H9 (cell line): ENCODE results near the gene CDH15. TPM values are rescaled to one million over a fixed set of nuclear protein-coding genes. Genes with fewer than 3 reads are reported as not detected.

Experiments used
- DNase-seq: peaks from one replicate; pipeline ENCODE4 v3.0.0-alpha.2; 2017
- H2AFZ ChIP-seq: one replicate; pipeline ENCODE4 v1.6.1; 2013; ENCODE audit warnings: mild to moderate bottlenecking, low read length, control low read depth, moderate library complexity
- H2AK5ac ChIP-seq: 2 replicates; pipeline ENCODE4 v1.6.1; 2013; ENCODE audit warnings: low read length, control low read depth, mixed read lengths; ENCODE audit not compliant: insufficient read length
- H2BK120ac ChIP-seq: one replicate; pipeline ENCODE4 v1.6.1; 2013; ENCODE audit warnings: low read depth, mild to moderate bottlenecking, low read length, control low read depth, inconsistent platforms; ENCODE audit not compliant: poor library complexity, severe bottlenecking
- H2BK12ac ChIP-seq: 2 replicates; pipeline ENCODE4 v1.6.1; 2013; ENCODE audit warnings: low read length, control low read depth, mixed read lengths, low read depth; ENCODE audit not compliant: insufficient read length
- H2BK15ac ChIP-seq: 2 replicates; pipeline ENCODE4 v1.6.1; 2013; ENCODE audit warnings: low read depth, low read length, control low read depth
- H2BK20ac ChIP-seq: one replicate; pipeline ENCODE4 v1.6.1; 2013; ENCODE audit warnings: low read depth, mild to moderate bottlenecking, low read length, control low read depth, inconsistent platforms; ENCODE audit not compliant: poor library complexity, severe bottlenecking
- H2BK5ac ChIP-seq: 2 replicates; pipeline ENCODE4 v1.6.1; 2013; ENCODE audit warnings: low read length, control low read depth, mixed read lengths; ENCODE audit not compliant: insufficient read length
- H3K14ac ChIP-seq: 2 replicates; pipeline ENCODE4 v1.6.1; 2013; ENCODE audit warnings: low read length, control low read depth; ENCODE audit not compliant: insufficient read depth
- H3K18ac ChIP-seq: 2 replicates; pipeline ENCODE4 v1.6.1; 2013; ENCODE audit warnings: low read depth, mild to moderate bottlenecking, mixed read lengths, low read length, control low read depth; ENCODE audit not compliant: insufficient read length
- H3K23ac ChIP-seq: 2 replicates; pipeline ENCODE4 v1.6.1; 2013; ENCODE audit warnings: low read length, control low read depth, mixed read lengths, low read depth; ENCODE audit not compliant: insufficient read length
- H3K23me2 ChIP-seq: 2 replicates; pipeline ENCODE4 v1.6.1; 2013; ENCODE audit warnings: low read depth, mild to moderate bottlenecking, mixed read lengths, low read length, control low read depth; ENCODE audit not compliant: insufficient read length, poor library complexity, severe bottlenecking
- H3K27ac ChIP-seq: 2 replicates; pipeline ENCODE4 v1.5.1; 2013; ENCODE audit warnings: low read length, control low read depth, mixed read lengths, low read depth; ENCODE audit not compliant: insufficient read length
- H3K27me3 ChIP-seq: 2 replicates; pipeline ENCODE4 v1.6.1; 2013; ENCODE audit warnings: low read length, control low read depth, inconsistent platforms; ENCODE audit not compliant: insufficient read depth
- H3K4ac ChIP-seq: 2 replicates; pipeline ENCODE4 v1.6.1; 2013; ENCODE audit warnings: low read depth, mild to moderate bottlenecking, control low read depth, inconsistent platforms, low read length, moderate library complexity
- H3K4me1 ChIP-seq: 2 replicates; pipeline ENCODE4 v1.6.1; 2013; ENCODE audit warnings: low read length, control low read depth, inconsistent platforms; ENCODE audit not compliant: insufficient read depth
- H3K4me2 ChIP-seq: 2 replicates; pipeline ENCODE4 v1.6.1; 2013; ENCODE audit warnings: low read length, control low read depth, mixed read lengths; ENCODE audit not compliant: insufficient read length, insufficient read depth
- H3K56ac ChIP-seq: 2 replicates; pipeline ENCODE4 v1.6.1; 2013; ENCODE audit warnings: low read depth, mild to moderate bottlenecking, mixed read lengths, low read length, control low read depth; ENCODE audit not compliant: insufficient read length
- H3K79me1 ChIP-seq: 2 replicates; pipeline ENCODE4 v1.6.1; 2013; ENCODE audit warnings: low read depth, mild to moderate bottlenecking, moderate library complexity, low read length, control low read depth, inconsistent platforms; ENCODE audit not compliant: insufficient read depth, poor library complexity, severe bottlenecking
- H3K79me2 ChIP-seq: 2 replicates; pipeline ENCODE4 v1.6.1; 2013; ENCODE audit warnings: low read length, control low read depth, inconsistent platforms; ENCODE audit not compliant: insufficient read depth
- H3K9ac ChIP-seq: 2 replicates; pipeline ENCODE4 v1.6.1; 2013; ENCODE audit warnings: low read length, control low read depth, mixed read lengths; ENCODE audit not compliant: insufficient read length; ENCODE audit errors: extremely low read depth
- H3K9me3 ChIP-seq: one replicate; pipeline ENCODE4 v1.6.1; 2013; ENCODE audit warnings: low read depth, low read length, inconsistent platforms; ENCODE audit not compliant: control insufficient read depth
- H3T11ph ChIP-seq: one replicate; pipeline ENCODE4 v1.6.1; 2013; ENCODE audit warnings: mild to moderate bottlenecking, low read length, control low read depth, inconsistent platforms
- H4K20me1 ChIP-seq: one replicate; pipeline ENCODE4 v1.6.1; 2013; ENCODE audit not compliant: control insufficient read depth, insufficient read length, insufficient read depth
- H4K5ac ChIP-seq: 2 replicates; pipeline ENCODE4 v1.6.1; 2013; ENCODE audit warnings: low read depth, mild to moderate bottlenecking, mixed read lengths, low read length, control low read depth; ENCODE audit not compliant: insufficient read length
- H4K8ac ChIP-seq: replicated peaks from 2 replicates; pipeline ENCODE4 v1.6.1; 2013; ENCODE audit warnings: low read length, control low read depth, mixed read lengths, low read depth; ENCODE audit not compliant: insufficient read length
- H4K91ac ChIP-seq: 2 replicates; pipeline ENCODE4 v1.6.1; 2013; ENCODE audit warnings: low read depth, mild to moderate bottlenecking, moderate library complexity, mixed read lengths, low read length, control low read depth; ENCODE audit not compliant: insufficient read length
- H3K27ac Mint-ChIP-seq, 3 experiments: 2 replicates in 2 of 3; 3 replicates in 1 of 3; pipeline ENCODE4 v1.8.0; 2020 to 2021; ENCODE audit warnings: mixed read lengths in 3 of 3, mild to moderate bottlenecking in 1 of 3, moderate library complexity in 1 of 3
- H3K27me3 Mint-ChIP-seq: 2 replicates; pipeline ENCODE4 v1.8.0; 2021; ENCODE audit warnings: low read depth, mild to moderate bottlenecking, moderate library complexity, mixed read lengths
- H3K36me3 Mint-ChIP-seq, 3 experiments: 2 replicates in 2 of 3; 3 replicates in 1 of 3; pipeline ENCODE4 v1.8.0; 2020 to 2021; ENCODE audit warnings: low read depth in 3 of 3, mixed read lengths in 3 of 3; ENCODE audit not compliant: insufficient read depth in 1 of 3
- H3K4me1 Mint-ChIP-seq, 2 experiments: 2 replicates each; pipeline ENCODE4 v1.8.0; 2020; ENCODE audit warnings: mixed read lengths in 2 of 2
- H3K4me3 Mint-ChIP-seq, 2 experiments: 2 replicates in 1 of 2; 3 replicates in 1 of 2; pipeline ENCODE4 v1.8.0; 2020 to 2021; ENCODE audit warnings: mild to moderate bottlenecking in 2 of 2, mixed read lengths in 2 of 2, moderate library complexity in 1 of 2
- H3K9me3 Mint-ChIP-seq, 2 experiments: 2 replicates in 1 of 2; 3 replicates in 1 of 2; pipeline ENCODE4 v1.8.0; 2020; ENCODE audit warnings: mild to moderate bottlenecking in 2 of 2, mixed read lengths in 2 of 2, moderate library complexity in 1 of 2
- WGBS: extraction: QIAGEN DNeasy Blood & Tissue Kit; methylation state at CpG from one replicate; pipeline ENCODE4 v1.1.7; 2013; ENCODE audit warnings: missing lambda C conversion rate, low lambda C conversion rate, mixed read lengths; ENCODE audit not compliant: insufficient read length; ENCODE audit errors: extremely low coverage; 5-methylcytosine and 5-hydroxymethylcytosine counted together
- total RNA-seq: library from RNA; stranded (reverse); gene quantifications from 2 replicates; pipeline ENCODE4 v1.2.1, GENCODE V29; 2021
- TF ChIP-seq, protein P1 (sequence below): fragments of 200-600 bp; sonication (generic); conservative IDR thresholded peaks from 3 replicates; pipeline ENCODE4 v1.8.0; 2021; ENCODE audit warnings: antibody characterized with exemption, mild to moderate bottlenecking

Gene CDH15
- total RNA-seq, 1 experiment from 2014 or later: 0.28 TPM

DNA sequence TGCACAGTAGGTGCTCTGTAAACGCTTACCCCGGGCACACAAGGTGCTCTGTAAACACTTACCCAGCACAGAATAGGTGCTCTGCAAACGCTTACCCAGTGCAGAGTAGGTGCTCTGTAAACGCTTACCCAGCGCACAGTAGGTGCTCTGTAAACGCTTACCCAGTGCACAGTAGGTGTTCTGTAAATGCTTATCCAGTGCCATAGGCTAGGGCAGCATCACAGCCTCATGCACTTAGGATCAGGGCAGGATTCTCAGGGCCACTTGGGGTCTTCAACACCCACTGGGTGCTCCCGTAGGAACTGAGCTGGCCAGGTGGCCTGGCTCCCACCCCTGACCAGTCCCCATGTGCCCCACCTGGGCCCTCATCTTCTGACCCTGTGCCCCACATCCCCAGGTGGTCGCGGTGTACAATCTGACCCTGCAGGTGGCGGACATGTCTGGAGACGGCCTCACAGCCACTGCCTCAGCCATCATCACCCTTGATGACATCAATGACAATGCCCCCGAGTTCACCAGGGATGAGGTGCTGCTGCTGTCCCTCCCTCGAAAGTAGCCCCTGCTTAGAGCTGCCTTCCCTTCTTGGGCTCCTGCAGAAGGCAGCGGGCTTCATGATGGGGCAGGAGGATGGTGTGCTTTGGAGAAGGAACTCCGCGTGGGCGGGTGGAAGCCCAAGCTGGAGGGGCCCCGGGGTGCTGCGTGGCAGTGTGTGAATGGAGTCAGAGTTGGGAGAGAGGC, 15.7 kb downstream of the CDH15 start:
- no peak overlapping the region for H2BK120ac ChIP-seq
- WGBS: no CpG with 5 or more reads among the region's 19 CpGs
- no peak for DNase-seq
- H3K18ac ChIP-seq: no peak overlapping the region
- peaks cover 3% of the 10 kb centered on the region for H3K23me2 ChIP-seq
- no peak overlapping the region for H3T11ph ChIP-seq
- peak overlapping the region in 1 of 2 experiments; percentile 23; a peak in 1 of 5 replicates for H3K4me3 Mint-ChIP-seq
- no peaks in the 10 kb centered on the region for H3K9me3 ChIP-seq
- H3K4me1 Mint-ChIP-seq: no peaks in the 10 kb centered on the region
- H4K91ac ChIP-seq: no peak overlapping the region
- no peak overlapping the region for H3K56ac ChIP-seq
- H3K14ac ChIP-seq: no peak overlapping the region
- H2BK12ac ChIP-seq: no peak overlapping the region
- no peak overlapping the region for H2BK5ac ChIP-seq
- H3K9ac ChIP-seq: no peak overlapping the region
- H4K5ac ChIP-seq: no peak overlapping the region
- no peak overlapping the region for H2BK15ac ChIP-seq
- H4K8ac ChIP-seq: no peak overlapping the region
- H3K27ac Mint-ChIP-seq: no peak overlapping the region
- TF ChIP-seq, protein P1, sequence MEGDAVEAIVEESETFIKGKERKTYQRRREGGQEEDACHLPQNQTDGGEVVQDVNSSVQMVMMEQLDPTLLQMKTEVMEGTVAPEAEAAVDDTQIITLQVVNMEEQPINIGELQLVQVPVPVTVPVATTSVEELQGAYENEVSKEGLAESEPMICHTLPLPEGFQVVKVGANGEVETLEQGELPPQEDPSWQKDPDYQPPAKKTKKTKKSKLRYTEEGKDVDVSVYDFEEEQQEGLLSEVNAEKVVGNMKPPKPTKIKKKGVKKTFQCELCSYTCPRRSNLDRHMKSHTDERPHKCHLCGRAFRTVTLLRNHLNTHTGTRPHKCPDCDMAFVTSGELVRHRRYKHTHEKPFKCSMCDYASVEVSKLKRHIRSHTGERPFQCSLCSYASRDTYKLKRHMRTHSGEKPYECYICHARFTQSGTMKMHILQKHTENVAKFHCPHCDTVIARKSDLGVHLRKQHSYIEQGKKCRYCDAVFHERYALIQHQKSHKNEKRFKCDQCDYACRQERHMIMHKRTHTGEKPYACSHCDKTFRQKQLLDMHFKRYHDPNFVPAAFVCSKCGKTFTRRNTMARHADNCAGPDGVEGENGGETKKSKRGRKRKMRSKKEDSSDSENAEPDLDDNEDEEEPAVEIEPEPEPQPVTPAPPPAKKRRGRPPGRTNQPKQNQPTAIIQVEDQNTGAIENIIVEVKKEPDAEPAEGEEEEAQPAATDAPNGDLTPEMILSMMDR: no peak
- no peaks in the 10 kb centered on the region for H4K20me1 ChIP-seq
- H2AFZ ChIP-seq: no peak overlapping the region
- H3K79me1 ChIP-seq: no peaks in the 10 kb centered on the region
- peaks cover 37% of the 10 kb centered on the region for H3K27me3 Mint-ChIP-seq
- no peak overlapping the region for H2BK20ac ChIP-seq
- no peak overlapping the region for H3K4ac ChIP-seq
- no peak overlapping the region for H2AK5ac ChIP-seq
- no peaks in the 10 kb centered on the region for H3K4me1 ChIP-seq
- no peaks in the 10 kb centered on the region for H3K79me2 ChIP-seq
- H3K27me3 ChIP-seq: no peaks in the 10 kb centered on the region; the same call in 1 of the 2 replicates
- no peaks in the 10 kb centered on the region for H3K36me3 Mint-ChIP-seq
- H3K23ac ChIP-seq: no peak overlapping the region
- H3K4me2 ChIP-seq: no peak overlapping the region
- H3K27ac ChIP-seq: no peak overlapping the region
- H3K9me3 Mint-ChIP-seq: peaks cover 5% of the 10 kb centered on the region in 2 experiments; a peak in 2 of 5 replicates
